Effector memory CD4-positive, alpha-beta T cell (primary cell): ENCODE measurements around the gene FBLN7.
A peak's percentile ranks its signal among the peaks of the same experiment; 100 is the strongest.
"Not testable (repeated sequence)": the region's sequence is repeated elsewhere in the genome, so short reads cannot be mapped to it uniquely, and the experiment has no call there.

ENCODE experiments used
- DNase-seq, 3 donors: peaks; one replicate each; pipeline ENCODE4 v3.0.0-alpha.2; 2020
- H3K27ac ChIP-seq: 2 replicates; pipeline ENCODE4 v1.7.0; 2013; ENCODE audit warnings: mild to moderate bottlenecking, low read length, moderate library complexity; ENCODE audit not compliant: insufficient read depth, poor library complexity, severe bottlenecking
- H3K27me3 ChIP-seq: replicated peaks from 2 replicates; pipeline ENCODE4 v1.7.0; 2013; ENCODE audit warnings: mild to moderate bottlenecking, low read length; ENCODE audit not compliant: insufficient read depth, control insufficient read depth, poor library complexity, severe bottlenecking
- H3K36me3 ChIP-seq: 2 replicates; pipeline ENCODE4 v1.7.0; 2013; ENCODE audit warnings: mild to moderate bottlenecking, low read length, moderate library complexity; ENCODE audit not compliant: control insufficient read depth, insufficient read depth
- H3K4me1 ChIP-seq: 2 replicates; pipeline ENCODE4 v1.7.0; 2013; ENCODE audit warnings: low read length, mild to moderate bottlenecking; ENCODE audit not compliant: control insufficient read depth, insufficient read depth, poor library complexity, severe bottlenecking
- H3K4me3 ChIP-seq: 2 replicates; pipeline ENCODE4 v1.7.0; 2013; ENCODE audit warnings: low read length, low read depth, mild to moderate bottlenecking; ENCODE audit not compliant: insufficient read depth, poor library complexity, severe bottlenecking
- H3K9me3 ChIP-seq: 2 replicates; pipeline ENCODE4 v1.7.0; 2013; ENCODE audit warnings: mild to moderate bottlenecking, low read length, moderate library complexity; ENCODE audit not compliant: control insufficient read depth

Gene FBLN7

GRCh38 chr2:112113354-112113753, 24.8 kb upstream of the FBLN7 start:
- H3K4me3 ChIP-seq, H3K4me1 ChIP-seq, H3K27ac ChIP-seq, H3K27me3 ChIP-seq, H3K9me3 ChIP-seq, DNase-seq: not testable (repeated sequence)
- H3K36me3 ChIP-seq, result peaks cover 32% of the 10 kb centered on the region

GRCh38 chr2:112118148-112118547, 20.0 kb upstream of the FBLN7 start:
- Histone ChIP-seq H3K27ac (no peak overlapping the region), H3K4me3 (no peak overlapping the region), H3K27me3 (no peaks in the 10 kb centered on the region), H3K9me3 (no peaks in the 10 kb centered on the region), H3K36me3 (peaks cover 10% of the 10 kb centered on the region), H3K4me1 (no peaks in the 10 kb centered on the region)
- DNase-seq, result no peak

- peak in 1 of 3 donors; percentile 11 for DNase-seq
- Histone ChIP-seq H3K9me3 (no peaks in the 10 kb centered on the region), H3K27ac (no peak overlapping the region), H3K36me3 (peaks cover 10% of the 10 kb centered on the region), H3K27me3 (no peaks in the 10 kb centered on the region), H3K4me1 (no peaks in the 10 kb centered on the region), H3K4me3 (no peak overlapping the region)
Measured at GRCh38 chr2:112121682-112122254, 16.4 kb upstream of the FBLN7 start.

GRCh38 chr2:112129060-112129459, 9.1 kb upstream of the FBLN7 start:
- no peak for DNase-seq
- Histone ChIP-seq H3K4me1 (no peaks in the 10 kb centered on the region), H3K36me3 (no peaks in the 10 kb centered on the region), H3K9me3 (peaks cover 3% of the 10 kb centered on the region), H3K27me3 (no peaks in the 10 kb centered on the region), H3K27ac (no peak overlapping the region), H3K4me3 (no peak overlapping the region)

GRCh38 chr2:112133344-112133743, 4.8 kb upstream of the FBLN7 start:
- Histone ChIP-seq H3K27ac (no peak overlapping the region), H3K36me3 (no peaks in the 10 kb centered on the region), H3K27me3 (peaks cover 6% of the 10 kb centered on the region), H3K9me3 (peaks cover 3% of the 10 kb centered on the region), H3K4me3 (no peak overlapping the region), H3K4me1 (peaks cover 3% of the 10 kb centered on the region)
- DNase-seq, result no peak

GRCh38 chr2:112134120-112134519, 4.1 kb upstream of the FBLN7 start:
- H3K9me3 ChIP-seq, result peaks cover 3% of the 10 kb centered on the region
- no peak overlapping the region for H3K4me3 ChIP-seq
- peaks cover 6% of the 10 kb centered on the region for H3K27me3 ChIP-seq
- H3K27ac ChIP-seq, result no peak overlapping the region
- no peaks in the 10 kb centered on the region for H3K36me3 ChIP-seq
- H3K4me1 ChIP-seq, result peaks cover 3% of the 10 kb centered on the region
- DNase-seq, result no peak

GRCh38 chr2:112136096-112136495, 2.1 kb upstream of the FBLN7 start:
- H3K27me3 ChIP-seq, result peaks cover 6% of the 10 kb centered on the region
- H3K36me3 ChIP-seq, result no peaks in the 10 kb centered on the region
- no peak for DNase-seq

GRCh38 chr2:112137516-112138158, 548 bp upstream of the FBLN7 start:
- Histone ChIP-seq H3K27ac (no peak overlapping the region), H3K4me1 (peaks cover 3% of the 10 kb centered on the region), H3K36me3 (no peaks in the 10 kb centered on the region), H3K9me3 (peaks cover 3% of the 10 kb centered on the region), H3K27me3 (peaks cover 6% of the 10 kb centered on the region), H3K4me3 (peak overlapping the region; percentile 40)
- no peak for DNase-seq

More at GRCh38 chr2:112136096-112136495, 2.1 kb upstream of the FBLN7 start:
- peaks cover 3% of the 10 kb centered on the region for H3K4me1 ChIP-seq
- no peak overlapping the region for H3K4me3 ChIP-seq
- H3K27ac ChIP-seq, result no peak overlapping the region
- peaks cover 3% of the 10 kb centered on the region for H3K9me3 ChIP-seq

- not testable (repeated sequence) for DNase-seq, H3K27ac ChIP-seq, H3K4me1 ChIP-seq, H3K36me3 ChIP-seq, H3K27me3 ChIP-seq, H3K4me3 ChIP-seq, H3K9me3 ChIP-seq
Measured at GRCh38 chr2:112139033-112139614, 939 bp downstream of the FBLN7 start.

GRCh38 chr2:112139661-112140204, 1.5 kb downstream of the FBLN7 start:
- not testable (repeated sequence) for H3K4me1 ChIP-seq, H3K4me3 ChIP-seq, H3K27ac ChIP-seq, DNase-seq, H3K9me3 ChIP-seq, H3K27me3 ChIP-seq, H3K36me3 ChIP-seq
